NOMO-1 (cell line): Measurements from ENCODE around the gene SBF2.
"Not testable (repeated sequence)": the region's sequence is repeated elsewhere in the genome, so short reads cannot be mapped to it uniquely, and the experiment has no call there.

ENCODE experiments used
- DNase-seq, 2 experiments: peaks; one replicate each; lab custom pipeline; 2025; ENCODE audit not compliant: unreplicated experiment in 2 of 2; lab: John Stamatoyannopoulos, UW

Gene SBF2

GRCh38 chr11:10125522-10126133 is 168.4 kb downstream of the SBF2 start:
- no peak for DNase-seq

GRCh38 chr11:10122326-10123197 is 171.5 kb downstream of the SBF2 start:
- peak; percentile 3 to 52 for DNase-seq

GRCh38 chr11:10118865-10119264 is 175.2 kb downstream of the SBF2 start:
- DNase-seq, result no peak

- DNase-seq, result no peak
Observed at GRCh38 chr11:10117709-10118351, 176.2 kb downstream of the SBF2 start.

- no peak for DNase-seq
Observed at GRCh38 chr11:10116588-10116987, 177.4 kb downstream of the SBF2 start.

- DNase-seq, result no peak
Observed at GRCh38 chr11:10114593-10115404, 179.2 kb downstream of the SBF2 start.

- no peak for DNase-seq
Observed at GRCh38 chr11:10113852-10114251, 180.2 kb downstream of the SBF2 start.

- DNase-seq, result no peak
Observed at GRCh38 chr11:10109806-10110205, 184.2 kb downstream of the SBF2 start.

- no peak for DNase-seq
Observed at GRCh38 chr11:10108915-10109680, 184.9 kb downstream of the SBF2 start.

- DNase-seq, result no peak
Observed at GRCh38 chr11:10107497-10107896, 186.5 kb downstream of the SBF2 start.

- no peak for DNase-seq
Observed at GRCh38 chr11:10097615-10098014, 196.4 kb downstream of the SBF2 start.

- DNase-seq, result no peak
Observed at GRCh38 chr11:10096987-10097386, 197.0 kb downstream of the SBF2 start.

GRCh38 chr11:10095412-10096208 is 198.4 kb downstream of the SBF2 start:
- DNase-seq, result no peak

- DNase-seq, result peak in 1 of 2 experiments; percentile 16
Observed at GRCh38 chr11:10092426-10092825, 201.6 kb downstream of the SBF2 start.

GRCh38 chr11:10091314-10092045 is 202.5 kb downstream of the SBF2 start:
- DNase-seq, result peak; percentile 1 to 59

GRCh38 chr11:10087923-10088225 is 206.1 kb downstream of the SBF2 start:
- not testable (repeated sequence) for DNase-seq

- no peak for DNase-seq
Observed at GRCh38 chr11:10087186-10087922, 206.7 kb downstream of the SBF2 start.

- no peak for DNase-seq
Observed at GRCh38 chr11:10080138-10080537, 213.9 kb downstream of the SBF2 start.
